Uterus (tissue), 2 donors: Measurements from ENCODE around the gene HEXA.

Experiments
- CTCF ChIP-seq, 4 experiments: fragments of 200-600 bp in 2 of 4; fragments of 450-650 bp in 2 of 4; sonication (generic) in 2 of 4; IDR thresholded peaks; one replicate each; pipeline ENCODE4 v1.5.1; 2016 to 2019; ENCODE audit warnings: antibody characterized with exemption in 4 of 4, mild to moderate bottlenecking in 2 of 4, moderate library complexity in 1 of 4
- POLR2A ChIP-seq, 2 donors: fragments of 450-650 bp; IDR thresholded peaks; one replicate each; pipeline ENCODE4 v1.6.1; 2016; ENCODE audit warnings: antibody characterized with exemption in 2 of 2, mild to moderate bottlenecking in 1 of 2, moderate library complexity in 1 of 2

GRCh38 chr15:72302955-72303354 is 72.9 kb downstream of the HEXA start:
- TF ChIP-seq CTCF (IDR thresholded peaks at IDR 0.05) (no peak), POLR2A (IDR thresholded peaks at IDR 0.05) (no peak)
